OCI-LY7 (cell line): ENCODE results near the gene PHPT1. TPM values are rescaled to one million over a fixed set of nuclear protein-coding genes. Genes with fewer than 3 reads are reported as not detected.

Experiments
- BruUV-seq: library from RNA; stranded (reverse); fragments of 400-500 nt; replicated peaks from 2 replicates; lab custom pipeline; 2021; lab: Mats Ljungman, UMichigan
- CTCF ChIA-PET: fragments of 300-600 bp; sonication (Branson Sonifier 250); formaldehyde crosslinking; loops from one replicate; lab custom pipeline; 2022; ENCODE audit warnings: antibody characterized with exemption; ENCODE audit not compliant: unreplicated experiment; lab: Charles Lee
- POLR2A ChIA-PET: fragments of 300-600 bp; sonication (Branson Sonifier 250); formaldehyde crosslinking; loops from one replicate; lab custom pipeline; 2022; ENCODE audit warnings: antibody characterized with exemption; lab: Charles Lee
- DNase-seq: peaks from one replicate; pipeline ENCODE4 v3.0.0-alpha.2; 2015; ENCODE audit warnings: low spot score
- H2AFZ ChIP-seq: fragments of 200-600 bp; sonication (generic), shearing (Covaris generic); 2 replicates; pipeline ENCODE4 v1.6.1; 2014; ENCODE audit warnings: mild to moderate bottlenecking, antibody characterized with exemption, low read length, moderate library complexity
- H3K27ac ChIP-seq: fragments of 200-600 bp; sonication (generic); 2 replicates; pipeline ENCODE4 v1.5.1; 2014; ENCODE audit warnings: mixed run types, low read depth, mild to moderate bottlenecking, moderate library complexity, low read length, inconsistent platforms; ENCODE audit not compliant: poor library complexity, severe bottlenecking
- H3K36me3 ChIP-seq: fragments of 200-600 bp; sonication (generic); 2 replicates; pipeline ENCODE4 v1.6.1; 2014; ENCODE audit warnings: mild to moderate bottlenecking, antibody characterized with exemption, low read length, moderate library complexity, mixed read lengths; ENCODE audit not compliant: insufficient read depth
- H3K4me1 ChIP-seq: fragments of 200-600 bp; sonication (generic); 2 replicates; pipeline ENCODE4 v1.5.1; 2014; ENCODE audit warnings: mild to moderate bottlenecking, low read length; ENCODE audit not compliant: insufficient read depth, poor library complexity, severe bottlenecking
- H3K4me2 ChIP-seq: fragments of 200-600 bp; sonication (generic); 2 replicates; pipeline ENCODE4 v1.6.1; 2014; ENCODE audit warnings: mild to moderate bottlenecking, low read length
- H3K4me3 ChIP-seq: fragments of 200-600 bp; sonication (generic); 2 replicates; pipeline ENCODE4 v1.5.1; 2014; ENCODE audit warnings: mild to moderate bottlenecking, low read depth, low read length; ENCODE audit not compliant: poor library complexity, severe bottlenecking
- H3K79me2 ChIP-seq: fragments of 200-600 bp; sonication (generic); 2 replicates; pipeline ENCODE4 v1.6.1; 2016; ENCODE audit warnings: low read depth, mild to moderate bottlenecking, low read length, moderate library complexity, mixed read lengths; ENCODE audit not compliant: insufficient read depth
- H3K9me2 ChIP-seq: fragments of 200-600 bp; sonication (generic); 2 replicates; pipeline ENCODE4 v1.6.1; 2016; ENCODE audit warnings: mild to moderate bottlenecking, low read length, mixed read lengths; ENCODE audit not compliant: insufficient read depth
- H3K9me3 ChIP-seq: fragments of 200-600 bp; sonication (generic); 2 replicates; pipeline ENCODE4 v1.6.1; 2014; ENCODE audit warnings: mild to moderate bottlenecking, mixed run types, low read length, mixed read lengths
- H4K20me1 ChIP-seq: fragments of 200-600 bp; sonication (generic); 2 replicates; pipeline ENCODE4 v1.6.1; 2014; ENCODE audit warnings: mild to moderate bottlenecking, antibody characterized with exemption, low read length, moderate library complexity, mixed read lengths; ENCODE audit not compliant: insufficient read depth
- EZH2phosphoT487 ChIP-seq: fragments of 200-600 bp; sonication (generic); IDR thresholded peaks from 2 replicates; pipeline ENCODE4 v1.6.1; 2018; ENCODE audit warnings: low read depth, borderline replicate concordance, mild to moderate bottlenecking, mixed run types, antibody characterized with exemption, low read length, moderate library complexity, mixed read lengths
- intact Hi-C: fragments of 100-400 bp; cut with micrococcal nuclease; formaldehyde crosslinking; loops from one replicate; pipeline ENCODE4 v1.10.0; 2022; ENCODE audit not compliant: unreplicated experiment
- total RNA-seq, 2 experiments: library from RNA; depleted of rRNA in 1 of 2; stranded (reverse); fragments of >200 nt in 1 of 2; shearing (Covaris generic) in 1 of 2; gene quantifications; 2 replicates each; pipeline ENCODE4 v1.2.3, GENCODE V29; 2014 to 2022
- TF ChIP-seq, protein P1 (sequence below): fragments of 200-600 bp; sonication (generic); conservative IDR thresholded peaks from 2 replicates; pipeline ENCODE4 v1.5.1; 2014; ENCODE audit warnings: mild to moderate bottlenecking, antibody characterized with exemption, low read length, moderate library complexity, mixed read lengths

Gene PHPT1
- total RNA-seq, 2 experiments from 2014 or later = 49.9 to 56.9 TPM

DNA sequence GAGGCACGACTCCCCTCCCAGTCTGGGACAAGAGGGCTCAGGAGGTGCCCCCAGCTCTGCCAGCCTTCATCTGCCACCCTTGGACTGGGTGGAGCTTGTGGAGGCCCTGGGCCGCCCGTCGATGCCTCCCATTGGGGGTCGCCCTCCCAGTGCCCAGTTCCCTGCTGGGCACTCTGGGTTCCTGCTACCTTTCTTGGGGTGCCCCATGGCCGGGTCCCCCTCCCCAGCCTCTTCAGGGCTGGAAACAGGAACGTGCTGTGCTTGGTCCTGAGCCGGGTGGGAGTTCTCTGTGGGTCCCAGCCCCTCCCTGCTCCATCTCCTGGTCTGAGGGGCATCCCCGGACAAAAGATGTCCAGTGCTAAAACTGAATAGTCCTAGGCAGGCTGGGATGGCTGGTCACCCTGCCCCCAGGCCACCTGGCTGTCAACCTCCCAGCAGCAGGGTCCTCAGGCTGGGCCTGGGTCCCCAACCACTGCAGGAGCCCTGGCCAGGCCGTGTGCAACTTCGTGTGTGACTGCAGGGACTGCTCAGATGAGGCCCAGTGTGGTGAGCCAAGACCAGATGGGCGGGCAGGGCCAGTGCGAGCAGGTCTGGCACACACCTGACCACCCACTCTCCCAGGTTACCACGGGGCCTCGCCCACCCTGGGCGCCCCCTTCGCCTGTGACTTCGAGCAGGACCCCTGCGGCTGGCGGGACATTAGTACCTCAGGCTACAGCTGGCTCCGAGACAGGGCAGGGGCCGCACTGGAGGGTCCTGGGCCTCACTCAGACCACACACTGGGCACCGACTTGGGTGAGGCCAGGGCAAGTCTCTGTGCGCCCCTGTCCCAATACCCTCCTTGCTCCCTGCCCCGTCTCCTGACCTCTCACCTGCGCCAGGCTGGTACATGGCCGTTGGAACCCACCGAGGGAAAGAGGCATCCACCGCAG, 3.7 kb downstream of the PHPT1 start:
- DNase-seq = no peak
- H3K4me2 ChIP-seq = no peak overlapping the region
- peaks cover 6% of the 10 kb centered on the region for H3K4me1 ChIP-seq
- no peaks in the 10 kb centered on the region for H3K9me3 ChIP-seq
- ChIA-PET CTCF (no interaction called here), POLR2A (no interaction called here)
- no peak for TF ChIP-seq EZH2phosphoT487
- TF ChIP-seq, protein P1, sequence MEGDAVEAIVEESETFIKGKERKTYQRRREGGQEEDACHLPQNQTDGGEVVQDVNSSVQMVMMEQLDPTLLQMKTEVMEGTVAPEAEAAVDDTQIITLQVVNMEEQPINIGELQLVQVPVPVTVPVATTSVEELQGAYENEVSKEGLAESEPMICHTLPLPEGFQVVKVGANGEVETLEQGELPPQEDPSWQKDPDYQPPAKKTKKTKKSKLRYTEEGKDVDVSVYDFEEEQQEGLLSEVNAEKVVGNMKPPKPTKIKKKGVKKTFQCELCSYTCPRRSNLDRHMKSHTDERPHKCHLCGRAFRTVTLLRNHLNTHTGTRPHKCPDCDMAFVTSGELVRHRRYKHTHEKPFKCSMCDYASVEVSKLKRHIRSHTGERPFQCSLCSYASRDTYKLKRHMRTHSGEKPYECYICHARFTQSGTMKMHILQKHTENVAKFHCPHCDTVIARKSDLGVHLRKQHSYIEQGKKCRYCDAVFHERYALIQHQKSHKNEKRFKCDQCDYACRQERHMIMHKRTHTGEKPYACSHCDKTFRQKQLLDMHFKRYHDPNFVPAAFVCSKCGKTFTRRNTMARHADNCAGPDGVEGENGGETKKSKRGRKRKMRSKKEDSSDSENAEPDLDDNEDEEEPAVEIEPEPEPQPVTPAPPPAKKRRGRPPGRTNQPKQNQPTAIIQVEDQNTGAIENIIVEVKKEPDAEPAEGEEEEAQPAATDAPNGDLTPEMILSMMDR = no peak
- H3K27ac ChIP-seq = no peak overlapping the region
- H3K36me3 ChIP-seq = no peaks in the 10 kb centered on the region
- intact Hi-C loops = no loop called here
- H3K79me2 ChIP-seq = no peaks in the 10 kb centered on the region
- no TSS peak for BruUV-seq
- no peaks in the 10 kb centered on the region for H3K9me2 ChIP-seq
- no peak overlapping the region for H2AFZ ChIP-seq
- H3K4me3 ChIP-seq = no peak overlapping the region
- H4K20me1 ChIP-seq = no peaks in the 10 kb centered on the region

DNA sequence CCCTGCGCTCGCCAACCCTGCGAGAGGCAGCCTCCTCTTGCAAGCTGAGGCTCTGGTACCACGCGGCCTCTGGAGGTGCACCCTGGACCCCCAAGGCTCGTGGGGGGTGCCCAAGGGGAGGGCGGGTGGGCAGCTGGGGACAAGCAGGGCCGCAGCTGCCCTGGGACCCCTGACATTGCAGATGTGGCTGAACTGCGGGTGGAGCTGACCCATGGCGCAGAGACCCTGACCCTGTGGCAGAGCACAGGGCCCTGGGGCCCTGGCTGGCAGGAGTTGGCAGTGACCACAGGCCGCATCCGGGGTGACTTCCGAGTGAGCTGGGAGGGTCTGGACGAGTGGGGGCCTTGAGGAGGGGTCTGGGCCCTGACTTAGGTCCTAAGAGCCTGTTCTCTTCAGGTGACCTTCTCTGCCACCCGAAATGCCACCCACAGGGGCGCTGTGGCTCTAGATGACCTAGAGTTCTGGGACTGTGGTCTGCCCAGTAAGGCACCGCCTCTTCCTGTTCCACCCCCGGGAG, 4.4 kb downstream of the PHPT1 start:
- intact Hi-C loops = no loop called here

More for the DNA sequence above, 4.4 kb downstream of the PHPT1 start:
- Histone ChIP-seq H4K20me1 (no peaks in the 10 kb centered on the region), H3K4me1 (peaks cover 6% of the 10 kb centered on the region), H3K79me2 (no peaks in the 10 kb centered on the region), H3K36me3 (no peaks in the 10 kb centered on the region), H2AFZ (no peak overlapping the region), H3K9me2 (no peaks in the 10 kb centered on the region), H3K4me2 (no peak overlapping the region), H3K27ac (no peak overlapping the region), H3K9me3 (no peaks in the 10 kb centered on the region), H3K4me3 (no peak overlapping the region)
- BruUV-seq = no TSS peak
- TF ChIP-seq, protein P1 = 0 out of 2 replicates have a peak, but pooled peaks have one; percentile 30
- TF ChIP-seq EZH2phosphoT487 = no peak
- DNase-seq = peak; percentile 24
- ChIA-PET CTCF (no interaction called here), POLR2A (no interaction called here)
